ENCODE measurements around the gene ACTN1.

Gene ACTN1

DNA sequence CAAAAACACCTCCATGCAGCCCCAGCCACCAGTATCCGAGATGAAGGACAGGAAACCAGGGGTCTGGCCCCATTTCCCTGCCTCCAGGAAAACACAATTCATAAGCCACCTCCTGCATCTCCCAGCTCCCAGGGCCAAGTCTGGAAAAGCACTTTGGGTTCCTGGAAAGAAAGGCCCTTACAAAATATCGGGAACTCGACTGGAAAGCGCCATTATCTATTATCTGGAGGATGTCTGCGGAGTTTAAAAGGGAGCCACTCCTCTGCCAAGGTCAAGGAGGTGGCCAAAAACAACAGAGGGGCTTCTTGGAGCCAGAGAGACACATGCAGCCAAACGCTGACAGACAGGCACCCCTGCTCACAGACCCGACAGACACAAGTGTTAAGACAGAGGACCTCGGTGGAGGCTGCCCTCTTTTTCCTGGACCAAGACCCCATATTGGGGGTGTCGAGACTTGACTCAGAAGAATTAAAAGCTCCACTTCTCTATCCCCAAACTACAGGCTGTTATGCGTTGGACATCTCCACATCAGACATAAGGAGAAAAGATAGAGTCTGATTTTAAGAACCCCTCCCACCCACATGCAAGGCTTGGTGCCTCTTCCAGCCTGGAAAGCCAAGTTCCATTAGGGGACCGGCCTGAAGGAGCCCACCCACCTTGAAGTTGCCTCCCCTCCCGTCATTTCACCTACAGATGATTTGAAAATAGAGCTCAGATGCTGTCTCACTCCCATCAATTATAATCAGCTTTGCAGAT, 9.6 kb downstream of the ACTN1 start:
- no peak for DNase-seq (ENCODE audit: low spot score)

DNA sequence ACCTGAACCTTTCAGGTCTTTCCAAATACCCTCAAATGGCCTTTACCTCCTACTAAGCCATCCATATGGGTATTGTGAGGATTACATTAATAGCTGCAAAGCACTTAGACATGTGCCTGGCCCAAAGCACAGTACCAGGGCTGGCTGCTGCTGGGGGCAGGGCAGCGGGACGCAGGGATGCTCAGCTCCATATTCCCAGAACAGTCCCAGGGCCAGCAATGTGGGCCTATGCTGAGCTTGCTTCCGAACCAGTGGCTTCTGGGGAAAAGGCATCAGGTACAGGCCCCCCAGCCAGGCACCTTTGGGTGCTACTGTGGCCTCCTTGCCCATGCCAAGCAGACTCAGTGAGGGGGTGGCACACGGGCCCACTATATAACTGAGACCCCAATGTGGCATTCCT, 10.4 kb downstream of the ACTN1 start:
- no peak for DNase-seq (ENCODE audit: low spot score)

DNA sequence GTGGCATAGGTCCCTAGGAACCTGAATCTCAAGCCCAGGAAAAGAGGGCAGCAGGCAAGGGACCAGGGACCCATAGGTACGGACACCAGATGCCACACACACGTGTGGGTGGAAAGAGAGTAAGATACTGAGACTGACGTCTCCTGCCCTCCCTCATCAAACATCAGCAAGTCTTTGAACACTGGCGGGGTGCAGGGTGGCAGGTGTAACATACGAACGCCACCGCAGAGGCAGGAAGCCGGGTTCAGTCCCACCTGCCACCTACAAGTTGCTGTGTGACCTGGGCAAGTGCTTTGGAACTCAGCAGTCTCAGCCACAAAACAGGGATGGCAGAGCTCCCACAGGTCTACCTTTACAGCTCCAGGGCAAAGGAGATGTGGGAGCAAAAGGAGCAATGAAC, 11.1 kb downstream of the ACTN1 start:
- no peak for DNase-seq (ENCODE audit: low spot score)

DNA sequence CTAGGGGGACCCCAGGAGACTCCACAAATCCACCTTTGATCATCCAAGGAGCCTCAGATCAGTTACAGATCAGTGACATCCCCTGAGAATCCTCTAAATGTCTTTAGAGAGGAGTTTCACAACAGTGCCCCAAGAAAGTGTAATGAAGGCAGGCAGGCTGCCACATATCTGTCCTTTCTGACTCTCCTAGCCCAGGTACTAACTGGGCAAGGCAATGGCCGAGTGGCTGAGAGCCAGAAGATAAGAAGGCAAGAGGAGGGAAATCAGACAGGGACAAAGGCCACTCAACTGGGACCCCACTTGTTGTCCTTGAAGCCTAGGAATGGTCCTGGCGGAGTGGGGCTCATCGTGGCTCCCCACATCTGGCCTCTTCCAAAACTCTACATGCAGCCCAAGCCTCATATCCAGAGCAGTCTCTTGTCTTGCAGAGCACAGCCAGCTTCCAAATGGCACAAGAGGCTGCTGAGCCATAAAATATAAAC, 11.6 kb downstream of the ACTN1 start:
- no peak for DNase-seq (ENCODE audit: low spot score)

- no peak for DNase-seq (ENCODE audit: low spot score)
Observed at GRCh38 chr14:68966872-68967301, 12.2 kb downstream of the ACTN1 start.

GRCh38 chr14:68965261-68965761, 13.8 kb downstream of the ACTN1 start:
- DNase-seq (ENCODE audit: low spot score) = no peak

DNA sequence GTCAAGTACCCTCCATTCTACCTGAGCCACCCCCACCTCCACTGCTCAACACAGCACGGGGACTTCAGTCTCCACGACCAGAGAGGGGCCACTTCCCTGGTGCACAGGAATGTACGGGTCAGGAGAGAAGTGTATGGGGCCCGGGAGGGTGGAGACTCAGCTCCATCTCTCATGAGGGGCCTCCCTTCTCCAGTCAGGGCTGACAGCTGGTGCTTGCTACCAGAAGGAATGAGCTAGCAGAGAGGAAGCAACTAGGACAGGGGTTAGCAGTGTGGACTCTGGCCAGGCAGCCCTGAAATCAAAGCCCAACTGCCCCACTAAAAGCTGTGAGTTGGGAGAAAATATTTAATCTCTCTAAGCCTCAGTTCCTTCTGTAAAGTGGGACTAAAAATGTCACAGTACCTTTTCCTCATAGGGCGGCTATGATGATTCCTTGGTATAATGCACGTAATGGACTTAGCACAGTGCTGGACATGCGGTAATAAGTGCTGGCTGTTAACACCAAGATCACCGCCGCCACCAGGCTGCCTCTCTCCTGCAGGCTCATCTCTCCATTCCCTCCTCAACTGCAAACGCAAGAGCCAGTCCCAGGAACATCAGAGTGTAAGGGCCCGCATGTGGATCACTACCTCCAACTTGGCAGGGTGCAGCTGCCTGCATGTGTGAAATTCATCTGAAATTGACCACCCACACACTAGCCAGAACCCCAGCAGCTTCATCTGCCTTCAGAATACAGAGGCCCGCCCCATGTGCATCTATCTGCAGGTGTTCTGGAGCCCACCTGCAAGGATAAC, 14.6 kb downstream of the ACTN1 start:
- DNase-seq (ENCODE audit: low spot score) = no peak

DNA sequence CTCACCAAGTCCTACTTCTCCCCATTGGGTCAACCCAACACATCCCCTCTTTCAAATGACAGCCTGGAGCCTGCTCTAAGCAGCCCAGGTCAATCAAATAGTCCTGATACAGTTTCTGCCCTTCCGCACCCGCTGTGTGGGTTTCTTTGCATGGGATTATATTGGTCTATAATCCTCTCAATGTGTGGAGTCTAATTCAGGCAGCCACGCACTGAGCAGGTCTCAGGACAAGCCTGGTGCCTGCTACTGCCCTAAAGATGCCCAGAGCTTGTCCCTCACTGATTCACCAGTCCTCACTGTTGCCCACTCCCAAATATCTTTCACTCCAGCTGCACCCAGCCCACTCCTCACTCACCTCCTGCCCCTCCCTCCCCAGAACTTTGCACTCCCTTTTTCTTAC, 16.4 kb downstream of the ACTN1 start:
- no peak for DNase-seq (ENCODE audit: low spot score)

- DNase-seq (ENCODE audit: low spot score) = peak; percentile 76
Observed at GRCh38 chr14:68961781-68962584, 17.1 kb downstream of the ACTN1 start.

DNA sequence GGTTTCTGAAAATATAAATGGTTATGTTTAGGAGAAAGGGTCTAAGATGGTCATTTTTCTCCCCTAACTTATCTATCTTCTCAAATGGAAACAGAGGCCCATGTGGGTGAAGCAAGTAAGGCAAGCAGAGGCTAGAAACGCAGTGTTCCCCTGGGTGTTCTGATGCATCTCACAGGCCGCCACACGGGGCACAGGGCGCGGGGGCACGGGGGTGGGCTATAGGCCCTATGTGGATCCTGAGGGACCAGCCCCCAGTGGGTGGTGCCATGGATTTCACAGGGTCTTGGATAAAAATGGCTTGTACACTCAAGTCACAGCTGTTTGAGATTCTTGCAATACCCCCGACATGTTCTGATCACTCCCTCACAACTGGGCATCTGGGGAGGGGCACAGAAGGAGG, 17.7 kb downstream of the ACTN1 start:
- no peak for DNase-seq (ENCODE audit: low spot score)

- no peak for DNase-seq (ENCODE audit: low spot score)
Observed at GRCh38 chr14:68960123-68960522, 19.0 kb downstream of the ACTN1 start.

DNA sequence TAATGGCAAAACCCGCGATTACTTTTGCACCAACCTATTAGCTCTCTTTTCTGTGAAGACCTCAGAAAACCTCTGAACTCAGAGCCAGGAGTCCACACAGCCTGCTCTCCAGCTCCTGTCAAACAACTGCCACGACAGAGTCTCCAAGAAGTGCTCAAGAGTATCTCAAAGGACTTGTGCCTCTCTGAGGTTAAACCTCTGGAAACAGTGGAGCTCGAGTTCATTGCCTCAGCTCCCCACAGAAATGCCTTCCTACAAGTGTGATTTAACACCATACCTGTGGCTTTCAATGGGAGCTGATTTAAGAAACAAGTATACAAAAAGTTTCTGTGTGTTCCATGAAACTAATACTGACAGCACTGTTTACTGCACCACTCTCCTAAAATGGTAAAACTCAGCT, 20.1 kb downstream of the ACTN1 start:
- DNase-seq (ENCODE audit: low spot score) = no peak

DNA sequence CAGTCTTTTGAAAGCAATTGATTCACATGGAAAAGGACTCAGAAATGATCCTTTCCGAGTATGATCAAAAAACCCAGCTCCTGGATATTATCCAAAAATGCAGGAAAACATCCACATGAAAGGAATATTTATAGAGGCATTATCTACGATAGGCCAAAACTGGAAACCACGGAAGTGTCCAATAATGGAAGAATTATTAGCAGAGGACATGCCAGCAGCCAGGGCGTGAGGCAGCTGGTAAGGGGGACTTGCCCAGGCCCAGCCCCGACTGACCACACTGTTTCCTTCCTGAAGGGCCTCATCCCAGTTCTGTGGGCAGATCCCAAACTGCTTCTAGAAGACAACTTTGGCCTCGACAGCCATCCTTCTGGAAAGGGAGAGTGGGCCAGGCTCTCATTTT, 20.5 kb downstream of the ACTN1 start:
- no peak for DNase-seq (ENCODE audit: low spot score)

DNA sequence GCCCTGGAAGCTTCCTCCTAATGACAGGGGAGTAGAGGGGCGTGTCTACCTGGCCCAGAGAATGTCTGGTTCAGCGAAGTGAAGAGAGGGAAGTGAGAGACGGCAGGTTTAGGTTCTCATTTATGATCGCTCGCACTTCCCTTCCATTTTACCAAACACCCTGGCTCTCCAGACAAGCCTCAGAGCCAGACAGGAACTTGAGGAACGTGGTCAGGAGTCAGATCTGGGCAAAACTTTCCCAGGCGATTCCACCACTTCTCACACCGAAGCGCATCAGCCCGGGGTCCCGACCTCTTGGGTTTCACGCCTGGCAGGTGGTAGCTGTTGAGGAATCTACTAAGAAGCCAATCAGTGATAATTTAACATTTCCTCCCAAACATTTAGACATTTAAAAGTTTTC, 21.3 kb downstream of the ACTN1 start:
- no peak for DNase-seq (ENCODE audit: low spot score)

DNA sequence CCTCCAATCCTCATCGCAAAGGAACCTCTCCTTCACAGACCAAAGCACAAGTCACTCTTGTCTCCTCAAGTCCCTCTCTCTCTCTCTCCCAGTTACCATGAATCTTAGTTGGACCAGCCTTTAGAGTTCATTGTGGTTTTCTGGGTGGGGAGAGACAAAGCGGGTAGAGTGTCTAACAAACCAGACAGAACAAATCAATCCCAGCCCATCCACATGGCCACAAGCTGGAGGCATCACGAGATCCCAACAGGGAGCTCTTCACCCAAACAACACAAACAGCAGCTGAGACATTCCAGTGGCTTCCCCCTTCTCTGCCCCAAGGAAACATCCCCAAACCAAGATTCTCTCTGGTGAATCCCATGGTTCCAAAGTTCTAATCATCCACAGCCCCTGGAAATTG, 22.4 kb downstream of the ACTN1 start:
- no peak for DNase-seq (ENCODE audit: low spot score)

DNA sequence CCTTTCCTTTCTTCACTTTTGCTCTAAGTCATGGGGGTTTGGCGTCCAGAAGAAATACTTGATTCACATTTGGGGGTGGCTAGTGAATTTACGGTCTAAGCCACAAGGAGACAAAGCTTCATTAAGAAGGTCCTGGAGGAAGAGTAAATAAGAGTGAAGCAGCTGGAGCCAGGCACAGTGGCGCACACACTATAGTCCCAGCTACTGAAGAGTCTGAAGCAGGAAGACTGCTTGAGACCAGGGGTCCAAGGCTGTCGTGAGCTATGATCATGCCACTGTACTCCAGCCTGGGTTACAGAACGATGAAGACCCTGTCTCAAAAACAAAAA, 23.3 kb downstream of the ACTN1 start:
- no peak for DNase-seq (ENCODE audit: low spot score)

DNA sequence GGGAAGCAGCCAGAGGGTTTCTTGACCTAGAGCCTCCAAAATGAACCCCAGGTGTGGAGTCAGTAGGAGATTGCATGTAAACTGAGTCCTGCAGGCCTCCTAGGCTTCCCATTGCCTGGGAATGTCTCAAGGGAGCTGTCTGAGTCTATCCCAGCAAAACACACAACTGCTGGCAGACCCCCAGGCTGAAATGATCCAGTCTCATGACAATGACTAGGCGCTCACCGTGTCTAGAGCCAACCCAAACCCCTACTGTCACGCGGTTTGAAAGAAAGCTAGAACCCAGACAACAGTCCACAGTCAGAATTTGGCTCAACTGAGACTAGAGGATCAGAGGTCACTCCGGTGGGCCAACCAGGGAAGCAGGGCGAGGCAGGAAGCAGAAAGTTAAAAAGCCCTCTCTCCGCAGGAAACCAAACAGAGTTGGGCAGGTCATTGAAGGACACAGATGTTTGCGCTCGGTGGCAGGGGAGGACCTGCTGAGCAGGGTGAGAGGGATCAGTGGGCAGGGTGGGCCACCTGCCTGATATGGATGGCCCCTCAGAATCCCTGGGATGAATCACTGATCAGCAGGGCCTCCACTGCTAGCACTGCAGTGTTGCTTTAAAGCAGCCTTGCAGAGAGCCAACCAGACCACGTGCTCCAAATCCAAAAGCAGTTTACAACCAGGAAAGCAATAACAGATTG, 23.8 kb downstream of the ACTN1 start:
- DNase-seq (ENCODE audit: low spot score) = no peak

- DNase-seq (ENCODE audit: low spot score) = no peak
Observed at GRCh38 chr14:68953196-68953555, 25.9 kb downstream of the ACTN1 start.

GRCh38 chr14:68952531-68953195, 26.4 kb downstream of the ACTN1 start:
- DNase-seq (ENCODE audit: low spot score) = no peak

- no peak for DNase-seq (ENCODE audit: low spot score)
Observed at GRCh38 chr14:68951800-68952530, 27.1 kb downstream of the ACTN1 start.

All from putamen (tissue), 1 donor.